ENCODE results near the gene MCCC2.

The MCCC2 gene

GRCh38 chr5:71666321-71666720, 79.2 kb downstream of the MCCC2 start:
- Histone ChIP-seq H3K79me1 (ENCODE audit: low read length) (no peaks in the 10 kb centered on the region), H3K4me1 (ENCODE audit: control insufficient read depth, low read depth, low read length) (no peaks in the 10 kb centered on the region), H4K5ac (ENCODE audit: low read length) (no peak overlapping the region), H3K4ac (ENCODE audit: low read depth, low read length) (no peak overlapping the region), H3K4me3 (ENCODE audit: low read length) (no peak overlapping the region), H3K27me3 (ENCODE audit: insufficient read depth, low read length, poor library complexity) (no peaks in the 10 kb centered on the region), H2AK5ac (ENCODE audit: low read length) (no peak overlapping the region), H3K4me2 (ENCODE audit: low read length) (no peak overlapping the region), H3K36me3 (ENCODE audit: control insufficient read depth, insufficient read depth, low read length) (no peaks in the 10 kb centered on the region), H3K18ac (ENCODE audit: low read length) (no peak overlapping the region), H3K56ac (ENCODE audit: low read length) (no peak overlapping the region), H2BK15ac (replicated peaks; ENCODE audit: low read depth) (no peak overlapping the region), H3K79me2 (ENCODE audit: control insufficient read depth, insufficient read depth, low read length) (no peaks in the 10 kb centered on the region), H3K27ac (ENCODE audit: low read depth, low read length) (no peak overlapping the region), H2BK120ac (ENCODE audit: low read depth, low read length) (no peak overlapping the region), H3K9ac (ENCODE audit: low read length) (no peak overlapping the region), H4K8ac (ENCODE audit: low read depth, low read length) (no peak overlapping the region), H2BK5ac (ENCODE audit: low read length) (no peak overlapping the region), H3K23ac (ENCODE audit: low read length) (no peak overlapping the region)
- no CpG with 5 or more reads among the region's 2 CpGs for WGBS (ENCODE audit: extremely low coverage, insufficient coverage, low lambda C conversion rate)
- DNase-seq, result no peak

- no peak for DNase-seq
- H2AK5ac ChIP-seq (ENCODE audit: low read length), result no peak overlapping the region
- H3K27me3 ChIP-seq (ENCODE audit: insufficient read depth, low read length, poor library complexity), result no peaks in the 10 kb centered on the region
- no peaks in the 10 kb centered on the region for H3K4me1 ChIP-seq (ENCODE audit: control insufficient read depth, low read depth, low read length)
- H3K4ac ChIP-seq (ENCODE audit: low read depth, low read length), result no peak overlapping the region
- H3K4me3 ChIP-seq (ENCODE audit: low read length), result no peak overlapping the region
- no CpG with 5 or more reads among the region's 1 CpG for WGBS (ENCODE audit: extremely low coverage, insufficient coverage, low lambda C conversion rate)
- no peaks in the 10 kb centered on the region for H3K36me3 ChIP-seq (ENCODE audit: control insufficient read depth, insufficient read depth, low read length)
- no peak overlapping the region for H4K5ac ChIP-seq (ENCODE audit: low read length)
- H3K27ac ChIP-seq (ENCODE audit: low read depth, low read length), result no peak overlapping the region
- H2BK5ac ChIP-seq (ENCODE audit: low read length), result no peak overlapping the region
- H2BK15ac ChIP-seq (replicated peaks; ENCODE audit: low read depth), result no peak overlapping the region
- no peak overlapping the region for H4K8ac ChIP-seq (ENCODE audit: low read depth, low read length)
- H3K79me1 ChIP-seq (ENCODE audit: low read length), result no peaks in the 10 kb centered on the region
- H2BK120ac ChIP-seq (ENCODE audit: low read depth, low read length), result no peak overlapping the region
- H3K79me2 ChIP-seq (ENCODE audit: control insufficient read depth, insufficient read depth, low read length), result no peaks in the 10 kb centered on the region
- no peak overlapping the region for H3K18ac ChIP-seq (ENCODE audit: low read length)
- H3K4me2 ChIP-seq (ENCODE audit: low read length), result no peak overlapping the region
- no peak overlapping the region for H3K23ac ChIP-seq (ENCODE audit: low read length)
- H3K9ac ChIP-seq (ENCODE audit: low read length), result no peak overlapping the region
- no peak overlapping the region for H3K56ac ChIP-seq (ENCODE audit: low read length)
These were observed 90.8 kb downstream of the MCCC2 start for GRCh38 chr5:71677977-71678376.

GRCh38 chr5:71679714-71680113, 92.6 kb downstream of the MCCC2 start:
- no peak overlapping the region for H3K27ac ChIP-seq (ENCODE audit: low read depth, low read length)
- no peak overlapping the region for H4K5ac ChIP-seq (ENCODE audit: low read length)
- H2BK15ac ChIP-seq (replicated peaks; ENCODE audit: low read depth), result no peak overlapping the region
- H3K79me1 ChIP-seq (ENCODE audit: low read length), result no peaks in the 10 kb centered on the region
- no peak overlapping the region for H2BK120ac ChIP-seq (ENCODE audit: low read depth, low read length)
- H4K8ac ChIP-seq (ENCODE audit: low read depth, low read length), result no peak overlapping the region
- H2BK5ac ChIP-seq (ENCODE audit: low read length), result no peak overlapping the region
- no peaks in the 10 kb centered on the region for H3K4me1 ChIP-seq (ENCODE audit: control insufficient read depth, low read depth, low read length)
- no peak overlapping the region for H3K56ac ChIP-seq (ENCODE audit: low read length)
- H3K4ac ChIP-seq (ENCODE audit: low read depth, low read length), result no peak overlapping the region
- no peak for DNase-seq
- H2AK5ac ChIP-seq (ENCODE audit: low read length), result no peak overlapping the region
- no peaks in the 10 kb centered on the region for H3K79me2 ChIP-seq (ENCODE audit: control insufficient read depth, insufficient read depth, low read length)
- WGBS (ENCODE audit: extremely low coverage, insufficient coverage, low lambda C conversion rate), result no CpG with 5 or more reads among the region's 5 CpGs
- no peaks in the 10 kb centered on the region for H3K36me3 ChIP-seq (ENCODE audit: control insufficient read depth, insufficient read depth, low read length)
- H3K4me3 ChIP-seq (ENCODE audit: low read length), result no peak overlapping the region
- H3K23ac ChIP-seq (ENCODE audit: low read length), result no peak overlapping the region
- H3K4me2 ChIP-seq (ENCODE audit: low read length), result no peak overlapping the region
- H3K27me3 ChIP-seq (ENCODE audit: insufficient read depth, low read length, poor library complexity), result no peaks in the 10 kb centered on the region
- no peak overlapping the region for H3K9ac ChIP-seq (ENCODE audit: low read length)
- no peak overlapping the region for H3K18ac ChIP-seq (ENCODE audit: low read length)

- Histone ChIP-seq H2BK5ac (ENCODE audit: low read length) (no peak overlapping the region), H4K5ac (ENCODE audit: low read length) (no peak overlapping the region), H3K79me2 (ENCODE audit: control insufficient read depth, insufficient read depth, low read length) (no peaks in the 10 kb centered on the region), H3K27ac (ENCODE audit: low read depth, low read length) (no peak overlapping the region), H3K4me1 (ENCODE audit: control insufficient read depth, low read depth, low read length) (no peaks in the 10 kb centered on the region), H3K4me3 (ENCODE audit: low read length) (no peak overlapping the region), H3K4ac (ENCODE audit: low read depth, low read length) (no peak overlapping the region), H2BK15ac (replicated peaks; ENCODE audit: low read depth) (no peak overlapping the region), H3K4me2 (ENCODE audit: low read length) (no peak overlapping the region), H2BK120ac (ENCODE audit: low read depth, low read length) (no peak overlapping the region), H3K23ac (ENCODE audit: low read length) (no peak overlapping the region), H3K9ac (ENCODE audit: low read length) (no peak overlapping the region), H3K36me3 (ENCODE audit: control insufficient read depth, insufficient read depth, low read length) (no peaks in the 10 kb centered on the region), H4K8ac (ENCODE audit: low read depth, low read length) (no peak overlapping the region), H3K79me1 (ENCODE audit: low read length) (no peaks in the 10 kb centered on the region), H3K18ac (ENCODE audit: low read length) (no peak overlapping the region), H2AK5ac (ENCODE audit: low read length) (no peak overlapping the region), H3K27me3 (ENCODE audit: insufficient read depth, low read length, poor library complexity) (no peaks in the 10 kb centered on the region), H3K56ac (ENCODE audit: low read length) (no peak overlapping the region)
- no CpG with 5 or more reads among the region's 2 CpGs for WGBS (ENCODE audit: extremely low coverage, insufficient coverage, low lambda C conversion rate)
- no peak for DNase-seq
These were observed 93.4 kb downstream of the MCCC2 start for GRCh38 chr5:71680510-71680909.

GRCh38 chr5:71681296-71681695, 94.2 kb downstream of the MCCC2 start:
- no peaks in the 10 kb centered on the region for H3K36me3 ChIP-seq (ENCODE audit: control insufficient read depth, insufficient read depth, low read length)
- no peak overlapping the region for H4K8ac ChIP-seq (ENCODE audit: low read depth, low read length)
- no peak overlapping the region for H4K5ac ChIP-seq (ENCODE audit: low read length)
- H2AK5ac ChIP-seq (ENCODE audit: low read length), result no peak overlapping the region
- no peaks in the 10 kb centered on the region for H3K79me1 ChIP-seq (ENCODE audit: low read length)
- H3K4me3 ChIP-seq (ENCODE audit: low read length), result no peak overlapping the region
- H3K4me2 ChIP-seq (ENCODE audit: low read length), result no peak overlapping the region
- H3K4ac ChIP-seq (ENCODE audit: low read depth, low read length), result no peak overlapping the region
- H2BK120ac ChIP-seq (ENCODE audit: low read depth, low read length), result no peak overlapping the region
- no peaks in the 10 kb centered on the region for H3K79me2 ChIP-seq (ENCODE audit: control insufficient read depth, insufficient read depth, low read length)
- no CpG with 5 or more reads among the region's 3 CpGs for WGBS (ENCODE audit: extremely low coverage, insufficient coverage, low lambda C conversion rate)
- H2BK15ac ChIP-seq (replicated peaks; ENCODE audit: low read depth), result no peak overlapping the region
- no peak overlapping the region for H3K27ac ChIP-seq (ENCODE audit: low read depth, low read length)
- H3K27me3 ChIP-seq (ENCODE audit: insufficient read depth, low read length, poor library complexity), result no peaks in the 10 kb centered on the region
- no peak overlapping the region for H3K9ac ChIP-seq (ENCODE audit: low read length)
- no peak overlapping the region for H2BK5ac ChIP-seq (ENCODE audit: low read length)
- H3K56ac ChIP-seq (ENCODE audit: low read length), result no peak overlapping the region
- DNase-seq, result no peak
- no peak overlapping the region for H3K23ac ChIP-seq (ENCODE audit: low read length)
- no peak overlapping the region for H3K18ac ChIP-seq (ENCODE audit: low read length)
- no peaks in the 10 kb centered on the region for H3K4me1 ChIP-seq (ENCODE audit: control insufficient read depth, low read depth, low read length)

- Histone ChIP-seq H3K4me2 (ENCODE audit: low read length) (no peak overlapping the region), H3K27me3 (ENCODE audit: insufficient read depth, low read length, poor library complexity) (no peaks in the 10 kb centered on the region), H3K9ac (ENCODE audit: low read length) (no peak overlapping the region), H3K4me3 (ENCODE audit: low read length) (no peak overlapping the region), H2AK5ac (ENCODE audit: low read length) (no peak overlapping the region), H3K56ac (ENCODE audit: low read length) (no peak overlapping the region), H3K23ac (ENCODE audit: low read length) (no peak overlapping the region), H3K36me3 (ENCODE audit: control insufficient read depth, insufficient read depth, low read length) (no peaks in the 10 kb centered on the region), H3K79me2 (ENCODE audit: control insufficient read depth, insufficient read depth, low read length) (no peaks in the 10 kb centered on the region), H3K79me1 (ENCODE audit: low read length) (no peaks in the 10 kb centered on the region), H2BK15ac (replicated peaks; ENCODE audit: low read depth) (no peak overlapping the region), H3K18ac (ENCODE audit: low read length) (no peak overlapping the region), H2BK5ac (ENCODE audit: low read length) (no peak overlapping the region), H4K8ac (ENCODE audit: low read depth, low read length) (no peak overlapping the region), H3K4me1 (ENCODE audit: control insufficient read depth, low read depth, low read length) (no peaks in the 10 kb centered on the region), H2BK120ac (ENCODE audit: low read depth, low read length) (no peak overlapping the region), H3K4ac (ENCODE audit: low read depth, low read length) (no peak overlapping the region), H4K5ac (ENCODE audit: low read length) (no peak overlapping the region), H3K27ac (ENCODE audit: low read depth, low read length) (no peak overlapping the region)
- DNase-seq, result no peak
- WGBS (ENCODE audit: extremely low coverage, insufficient coverage, low lambda C conversion rate), result no CpG with 5 or more reads among the region's 2 CpGs
These were observed 97.2 kb downstream of the MCCC2 start for GRCh38 chr5:71684309-71684708.

All from mesendoderm (in vitro differentiated cells).